Stomach smooth muscle (tissue), 2 donors: ENCODE measurements around the gene CCDC136.
A peak's percentile ranks its signal among the peaks of the same experiment; 100 is the strongest.

Experiments used
- H3K27ac ChIP-seq: one replicate; pipeline ENCODE4 v1.7.0; 2013; ENCODE audit warnings: mild to moderate bottlenecking, low read length, inconsistent platforms
- H3K27me3 ChIP-seq, 2 donors: one replicate each; pipeline ENCODE4 v1.7.0; 2013; ENCODE audit warnings: low read length in 2 of 2; ENCODE audit not compliant: insufficient read depth in 2 of 2, control insufficient read depth in 1 of 2
- H3K36me3 ChIP-seq, 2 donors: one replicate each; pipeline ENCODE4 v1.7.0; 2013; ENCODE audit warnings: low read length in 2 of 2; ENCODE audit not compliant: control insufficient read depth in 2 of 2, insufficient read depth in 2 of 2
- H3K4me1 ChIP-seq: one replicate; pipeline ENCODE4 v1.7.0; 2013; ENCODE audit warnings: low read length; ENCODE audit not compliant: control insufficient read depth, insufficient read depth
- H3K4me3 ChIP-seq, 2 donors: one replicate each; pipeline ENCODE4 v1.7.0; 2013; ENCODE audit warnings: low read length in 2 of 2
- H3K9ac ChIP-seq, 2 donors: one replicate each; pipeline ENCODE4 v1.7.0; 2013; ENCODE audit warnings: low read length in 2 of 2, mild to moderate bottlenecking in 1 of 2
- H3K9me3 ChIP-seq, 2 donors: one replicate each; pipeline ENCODE4 v1.7.0; 2013; ENCODE audit warnings: low read length in 2 of 2; ENCODE audit not compliant: control insufficient read depth in 2 of 2
- donor health status: healthy.
- donor health status: Pancreatic carcinoma.

Gene CCDC136

DNA sequence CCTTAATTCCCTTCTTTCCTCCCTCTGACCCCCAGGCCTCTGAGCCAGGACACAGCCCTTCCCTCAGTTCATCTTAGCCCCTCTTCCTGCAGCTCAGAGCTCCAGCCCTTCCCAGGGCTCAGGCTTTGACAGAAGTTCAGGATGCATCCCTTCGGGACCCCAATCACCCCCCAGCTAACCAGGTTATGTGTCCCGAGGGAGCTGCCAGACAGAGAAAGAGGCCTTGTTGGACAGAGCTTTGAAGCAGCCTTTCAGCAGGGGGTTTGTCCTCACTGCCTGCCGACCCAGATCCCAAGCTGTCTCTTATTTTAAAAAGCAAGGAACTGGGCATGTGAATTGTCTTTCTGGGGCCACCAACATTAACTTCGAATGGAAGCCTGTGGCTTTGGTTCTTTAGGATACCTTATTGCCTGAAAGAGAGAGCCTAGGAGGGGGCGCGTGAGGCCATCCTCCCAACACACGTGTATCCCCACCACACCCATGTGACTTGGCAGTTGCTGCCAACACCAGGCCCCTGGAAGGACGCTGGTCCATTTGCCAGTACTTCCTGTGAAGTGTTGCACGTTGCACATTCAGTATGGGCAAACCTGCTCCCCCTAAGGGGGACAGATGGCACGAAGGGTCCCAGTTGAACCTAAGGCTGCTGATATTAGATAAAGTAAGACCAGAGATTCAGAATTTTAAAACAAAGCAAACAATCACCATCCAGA is 858 bp downstream of the CCDC136 start:
- no peak overlapping the region for H3K27ac ChIP-seq
- peaks cover 7 to 10% of the 10 kb centered on the region in 2 donors for H3K36me3 ChIP-seq
- peak overlapping the region; percentile 59 to 87 for H3K4me3 ChIP-seq
- H3K27me3 ChIP-seq: no peaks in the 10 kb centered on the region
- H3K4me1 ChIP-seq: peaks cover 37% of the 10 kb centered on the region
- peak overlapping the region; percentile 56 to 60 for H3K9ac ChIP-seq
- no peaks in the 10 kb centered on the region for H3K9me3 ChIP-seq

GRCh38 chr7:128793181-128793547 is 1.4 kb downstream of the CCDC136 start:
- Histone ChIP-seq H3K27ac (no peak overlapping the region), H3K27me3 (no peaks in the 10 kb centered on the region), H3K36me3 (peaks cover 7 to 10% of the 10 kb centered on the region in 2 donors), H3K4me1 (peaks cover 37% of the 10 kb centered on the region), H3K4me3 (peak overlapping the region in 1 of 2 donors; percentile 87), H3K9me3 (no peaks in the 10 kb centered on the region), H3K9ac (no peak overlapping the region)

- no peak overlapping the region for H3K4me3 ChIP-seq
- H3K36me3 ChIP-seq: peaks cover 7 to 10% of the 10 kb centered on the region in 2 donors
- no peak overlapping the region for H3K9ac ChIP-seq
- H3K27me3 ChIP-seq: no peaks in the 10 kb centered on the region
- no peak overlapping the region for H3K27ac ChIP-seq
- H3K4me1 ChIP-seq: peaks cover 35% of the 10 kb centered on the region
- H3K9me3 ChIP-seq: no peaks in the 10 kb centered on the region
Measured at GRCh38 chr7:128794020-128794419, 2.3 kb downstream of the CCDC136 start.

DNA sequence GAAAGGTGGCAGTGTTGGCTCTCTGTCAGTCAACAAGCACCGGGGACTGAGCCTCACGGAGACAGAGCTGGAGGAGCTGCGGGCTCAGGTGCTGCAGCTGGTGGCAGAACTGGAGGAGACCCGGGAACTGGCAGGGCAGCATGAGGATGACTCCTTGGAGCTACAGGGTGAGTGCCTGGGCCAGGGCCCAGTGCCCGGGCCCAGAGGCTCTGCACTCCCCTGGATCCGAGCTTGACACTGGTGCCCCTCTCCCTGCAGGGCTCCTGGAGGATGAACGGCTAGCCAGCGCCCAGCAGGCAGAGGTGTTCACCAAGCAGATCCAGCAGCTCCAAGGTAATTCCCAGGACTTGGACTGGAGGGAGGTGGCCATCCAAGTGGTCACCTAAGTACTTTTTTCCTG is 2.7 kb downstream of the CCDC136 start:
- Histone ChIP-seq H3K4me1 (peaks cover 35% of the 10 kb centered on the region), H3K36me3 (peaks cover 7 to 10% of the 10 kb centered on the region in 2 donors), H3K27me3 (no peaks in the 10 kb centered on the region), H3K9ac (no peak overlapping the region), H3K27ac (no peak overlapping the region), H3K4me3 (no peak overlapping the region), H3K9me3 (no peaks in the 10 kb centered on the region)

- Histone ChIP-seq H3K27ac (no peak overlapping the region), H3K27me3 (no peaks in the 10 kb centered on the region), H3K4me3 (no peak overlapping the region), H3K9me3 (no peaks in the 10 kb centered on the region), H3K9ac (no peak overlapping the region), H3K36me3 (peaks cover 7 to 10% of the 10 kb centered on the region in 2 donors), H3K4me1 (peaks cover 34% of the 10 kb centered on the region)
Measured at GRCh38 chr7:128795129-128795528, 3.4 kb downstream of the CCDC136 start.

- Histone ChIP-seq H3K36me3 (peaks cover 12 to 15% of the 10 kb centered on the region in 2 donors), H3K27ac (no peak overlapping the region), H3K9me3 (no peaks in the 10 kb centered on the region), H3K27me3 (no peaks in the 10 kb centered on the region), H3K9ac (no peak overlapping the region), H3K4me3 (no peak overlapping the region), H3K4me1 (peaks cover 28% of the 10 kb centered on the region)
Measured at GRCh38 chr7:128796327-128796726, 4.6 kb downstream of the CCDC136 start.

GRCh38 chr7:128799451-128799850 is 7.7 kb downstream of the CCDC136 start:
- no peaks in the 10 kb centered on the region for H3K9me3 ChIP-seq
- no peak overlapping the region for H3K9ac ChIP-seq
- peaks cover 6% of the 10 kb centered on the region for H3K4me1 ChIP-seq
- no peak overlapping the region for H3K27ac ChIP-seq
- H3K36me3 ChIP-seq: peaks cover 19 to 22% of the 10 kb centered on the region in 2 donors
- H3K4me3 ChIP-seq: no peak overlapping the region
- H3K27me3 ChIP-seq: no peaks in the 10 kb centered on the region

GRCh38 chr7:128800567-128800966 is 8.8 kb downstream of the CCDC136 start:
- no peaks in the 10 kb centered on the region for H3K9me3 ChIP-seq
- no peak overlapping the region for H3K9ac ChIP-seq
- H3K4me3 ChIP-seq: no peak overlapping the region
- no peak overlapping the region for H3K27ac ChIP-seq
- peaks cover 25 to 29% of the 10 kb centered on the region in 2 donors for H3K36me3 ChIP-seq
- no peaks in the 10 kb centered on the region for H3K4me1 ChIP-seq
- no peaks in the 10 kb centered on the region for H3K27me3 ChIP-seq

GRCh38 chr7:128801003-128801402 is 9.2 kb downstream of the CCDC136 start:
- peaks cover 29 to 33% of the 10 kb centered on the region in 2 donors for H3K36me3 ChIP-seq
- H3K27ac ChIP-seq: no peak overlapping the region
- H3K9me3 ChIP-seq: no peaks in the 10 kb centered on the region
- no peaks in the 10 kb centered on the region for H3K4me1 ChIP-seq
- H3K27me3 ChIP-seq: no peaks in the 10 kb centered on the region
- H3K9ac ChIP-seq: no peak overlapping the region
- H3K4me3 ChIP-seq: no peak overlapping the region

DNA sequence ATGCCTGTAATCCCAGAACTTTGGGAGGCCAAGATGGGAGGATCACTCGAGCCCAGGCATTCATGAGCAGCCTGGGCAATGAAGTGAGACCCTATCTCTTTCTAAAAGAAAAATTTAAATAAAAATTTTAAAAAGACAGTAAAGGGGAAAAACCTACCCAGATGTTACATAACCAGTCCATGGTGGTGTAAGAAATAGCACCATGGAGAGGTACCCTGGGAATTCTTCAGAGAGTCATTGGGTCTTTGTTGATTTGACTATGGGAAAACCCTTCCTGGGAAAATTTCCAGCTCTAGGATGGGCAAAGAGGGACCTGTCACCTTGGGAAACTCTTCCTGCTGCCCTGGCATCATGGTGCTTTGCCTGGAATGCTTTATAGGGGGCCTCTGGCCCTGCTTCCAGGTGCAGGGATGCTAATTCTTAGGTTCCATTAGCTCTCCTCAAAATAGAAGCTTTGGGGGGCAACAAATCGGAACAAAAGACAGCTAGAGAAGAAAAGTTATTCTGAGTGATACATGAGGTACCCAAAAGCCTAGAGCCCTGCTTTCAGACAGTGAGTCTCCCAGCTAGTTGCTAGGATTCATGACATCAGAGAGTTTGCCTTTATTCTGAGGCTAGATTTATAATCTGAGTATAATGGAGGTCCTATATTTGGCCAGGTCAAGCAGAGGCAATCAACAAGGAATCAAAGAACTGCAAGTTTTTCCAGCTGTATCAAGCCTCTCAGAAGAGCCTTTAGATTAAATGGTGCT is 10.1 kb downstream of the CCDC136 start:
- Histone ChIP-seq H3K9me3 (no peaks in the 10 kb centered on the region), H3K4me3 (no peak overlapping the region), H3K27me3 (no peaks in the 10 kb centered on the region), H3K36me3 (peaks cover 35 to 37% of the 10 kb centered on the region in 2 donors), H3K27ac (no peak overlapping the region), H3K4me1 (no peaks in the 10 kb centered on the region), H3K9ac (no peak overlapping the region)

DNA sequence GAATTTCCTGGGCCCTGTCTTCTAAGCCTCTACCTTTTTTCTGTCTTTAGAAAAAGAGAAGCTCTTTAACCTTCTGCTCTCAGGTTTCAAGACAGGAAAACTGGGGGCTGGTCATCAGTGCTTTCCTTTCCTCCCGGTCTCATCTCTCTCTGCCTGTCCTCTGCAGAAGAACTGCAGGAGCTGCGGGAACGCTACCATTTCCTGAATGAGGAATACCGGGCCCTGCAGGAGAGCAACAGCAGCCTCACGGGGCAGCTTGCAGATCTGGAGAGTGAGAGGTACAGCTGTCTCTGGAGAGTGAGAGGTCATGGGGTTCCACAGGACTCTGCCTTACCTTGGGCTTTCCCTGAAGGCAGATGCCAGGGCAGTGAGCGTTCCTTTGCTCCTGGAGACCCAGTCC is 12.7 kb downstream of the CCDC136 start:
- H3K27me3 ChIP-seq: no peaks in the 10 kb centered on the region
- no peak overlapping the region for H3K9ac ChIP-seq
- H3K4me1 ChIP-seq: no peaks in the 10 kb centered on the region
- H3K36me3 ChIP-seq: peaks cover 49 to 54% of the 10 kb centered on the region in 2 donors
- no peak overlapping the region for H3K4me3 ChIP-seq
- H3K9me3 ChIP-seq: no peaks in the 10 kb centered on the region
- H3K27ac ChIP-seq: no peak overlapping the region
